Keratinocyte (primary cell): ENCODE data around the gene FAU.

Experiments
- CTCF ChIP-seq, 3 experiments: IDR thresholded peaks in 1 of 3; conservative IDR thresholded peaks in 1 of 3; optimal IDR thresholded peaks in 1 of 3; 2 replicates in 2 of 3; 3 replicates in 1 of 3; pipeline versions ENCODE3 to v1.5.1; 2011; ENCODE audit warnings: low read length in 3 of 3, mild to moderate bottlenecking in 3 of 3, moderate library complexity in 2 of 3, control low read depth in 1 of 3, inconsistent platforms in 1 of 3; ENCODE audit not compliant: insufficient read depth in 2 of 3; ENCODE audit errors: extremely low read depth in 1 of 3
- EZH2 ChIP-seq: IDR thresholded peaks from one replicate; pipeline ENCODE4 v1.6.1; 2012; ENCODE audit warnings: inconsistent platforms, mild to moderate bottlenecking, low read length, moderate library complexity

DNA sequence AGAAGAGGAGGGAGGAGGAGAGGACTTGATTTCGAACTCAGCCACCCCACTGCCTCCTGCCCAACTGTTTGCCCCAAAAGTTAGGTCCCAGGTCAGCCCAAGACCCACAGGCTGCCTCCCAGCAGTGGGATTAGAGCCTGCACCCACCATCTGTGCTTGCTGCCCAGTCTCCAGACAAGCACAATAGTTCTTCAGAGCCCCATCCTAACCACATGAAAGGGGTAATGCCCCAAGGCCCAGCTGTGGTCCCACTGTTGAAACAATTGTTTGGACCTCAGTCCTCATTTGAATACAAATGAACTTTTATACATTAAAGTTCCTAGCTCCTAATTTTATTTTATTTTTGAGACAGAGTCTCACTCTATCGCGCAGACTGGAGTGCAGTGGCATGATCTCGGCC lies 31.3 kb downstream of the FAU start:
- TF ChIP-seq CTCF (optimal IDR thresholded peaks at IDR 0.05 in 1 of 3, IDR thresholded peaks at IDR 0.05 in 1 of 3, conservative IDR thresholded peaks at IDR 0.05 in 1 of 3; ENCODE audit: extremely low read depth in 1 of 3, insufficient read depth in 2 of 3, low read length in 3 of 3) (no peak), EZH2 (no peak)
